IPS-18a (cell line): ENCODE data around the gene TMEM184C.

Source experiments
- H3K27ac ChIP-seq: one replicate; pipeline ENCODE4 v1.5.1; 2013; ENCODE audit warnings: low read length
- H3K27me3 ChIP-seq: one replicate; pipeline ENCODE4 v1.6.1; 2013; ENCODE audit warnings: mild to moderate bottlenecking, low read length; ENCODE audit not compliant: control insufficient read depth, insufficient read depth
- H3K36me3 ChIP-seq: one replicate; pipeline ENCODE4 v1.6.1; 2013; ENCODE audit warnings: low read depth, low read length; ENCODE audit not compliant: control insufficient read depth
- H3K4me1 ChIP-seq: one replicate; pipeline ENCODE4 v1.6.1; 2013; ENCODE audit warnings: low read depth, low read length; ENCODE audit not compliant: control insufficient read depth
- H3K4me3 ChIP-seq: one replicate; pipeline ENCODE4 v1.5.1; 2013; ENCODE audit warnings: low read length
- H3K9ac ChIP-seq: one replicate; pipeline ENCODE4 v1.6.1; 2013; ENCODE audit warnings: mild to moderate bottlenecking, low read length, moderate library complexity
- H3K9me3 ChIP-seq: one replicate; pipeline ENCODE4 v1.6.1; 2013; ENCODE audit warnings: low read depth, low read length; ENCODE audit not compliant: control insufficient read depth

Gene TMEM184C

DNA sequence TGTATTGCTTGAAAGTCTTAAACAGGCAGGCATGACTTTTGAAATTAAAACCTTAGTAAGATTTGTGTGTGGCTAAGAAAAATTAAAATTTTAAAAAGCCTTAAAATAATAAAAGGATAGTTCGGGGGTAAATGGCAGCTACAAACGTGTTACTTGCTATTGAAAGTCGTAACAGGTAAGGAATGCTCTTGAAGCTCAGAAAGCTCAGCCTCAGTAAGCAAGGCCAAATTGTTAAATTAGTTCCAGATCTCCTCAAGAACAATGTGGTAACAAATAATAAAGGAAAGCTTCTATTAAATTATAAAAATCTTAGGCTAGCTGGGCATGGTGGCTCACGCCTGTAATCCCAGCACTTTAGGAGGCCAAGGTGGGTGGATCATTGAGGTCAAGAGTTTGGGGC, 41.3 kb downstream of the TMEM184C start:
- H3K27ac ChIP-seq = no peak overlapping the region
- H3K9ac ChIP-seq = no peak overlapping the region
- H3K27me3 ChIP-seq = no peaks in the 10 kb centered on the region
- no peak overlapping the region for H3K4me3 ChIP-seq
- H3K36me3 ChIP-seq = peaks cover 6% of the 10 kb centered on the region
- H3K9me3 ChIP-seq = no peaks in the 10 kb centered on the region
- H3K4me1 ChIP-seq = peaks cover 6% of the 10 kb centered on the region

DNA sequence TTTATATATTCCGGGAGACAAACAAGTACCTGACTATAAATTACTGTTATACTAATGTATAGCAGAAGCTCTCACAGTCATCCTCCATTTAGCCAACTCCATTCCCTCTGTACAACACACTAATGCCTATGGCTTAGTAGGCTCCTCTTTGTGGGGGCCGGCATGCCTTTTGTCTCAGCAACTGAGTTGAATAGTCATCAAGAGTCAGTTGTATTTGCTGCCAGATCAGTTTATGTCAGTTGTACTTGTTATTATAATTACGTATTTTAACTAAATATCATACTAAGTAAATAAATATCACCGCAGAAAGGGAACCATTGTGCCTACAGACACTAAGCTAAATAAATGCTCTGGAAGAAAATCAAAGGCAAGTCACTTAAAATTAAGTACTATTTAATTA, 56.9 kb downstream of the TMEM184C start:
- Histone ChIP-seq H3K27me3 (no peaks in the 10 kb centered on the region), H3K27ac (no peak overlapping the region), H3K9me3 (no peaks in the 10 kb centered on the region), H3K4me1 (no peaks in the 10 kb centered on the region), H3K36me3 (peaks cover 3% of the 10 kb centered on the region), H3K4me3 (no peak overlapping the region), H3K9ac (no peak overlapping the region)

DNA sequence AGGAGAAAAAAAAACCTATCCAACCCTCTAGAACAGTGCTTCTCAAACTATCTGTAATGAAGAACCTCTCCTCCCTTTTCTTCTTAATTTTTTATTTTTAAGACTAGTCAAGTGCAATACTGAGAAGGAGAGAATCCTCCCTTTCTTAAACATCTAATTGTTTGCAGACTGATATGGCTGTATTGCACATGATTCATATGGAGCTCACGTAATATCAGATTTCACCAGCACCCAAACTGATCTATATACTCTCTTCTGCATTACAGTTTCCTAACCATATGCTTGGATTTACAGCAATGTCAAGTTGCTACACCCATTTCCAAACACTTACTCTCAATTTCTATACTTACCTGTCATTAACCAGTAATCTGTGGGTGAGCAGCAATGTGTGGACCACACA, 57.3 kb downstream of the TMEM184C start:
- no peaks in the 10 kb centered on the region for H3K4me1 ChIP-seq
- no peaks in the 10 kb centered on the region for H3K9me3 ChIP-seq
- H3K27me3 ChIP-seq = no peaks in the 10 kb centered on the region
- H3K4me3 ChIP-seq = no peak overlapping the region
- no peak overlapping the region for H3K27ac ChIP-seq
- H3K36me3 ChIP-seq = peaks cover 3% of the 10 kb centered on the region
- no peak overlapping the region for H3K9ac ChIP-seq

DNA sequence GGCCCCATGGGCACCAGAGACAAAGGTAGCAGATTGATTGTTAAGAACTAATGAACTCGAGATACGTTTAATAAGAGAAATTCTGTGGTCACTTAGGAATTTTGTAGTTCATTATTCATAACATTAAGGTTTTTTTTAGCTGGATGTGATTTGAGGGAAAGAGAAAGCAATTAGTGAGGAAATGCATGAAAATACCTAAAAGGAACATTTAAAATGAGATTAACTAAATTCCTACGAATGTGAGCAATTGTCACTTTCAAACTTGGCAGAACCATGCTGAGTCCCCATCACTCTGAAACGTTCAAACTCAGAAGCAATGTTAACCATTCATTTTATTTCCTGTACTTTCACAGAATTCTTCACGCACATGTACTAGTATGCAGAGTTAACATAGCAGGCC, 60.9 kb downstream of the TMEM184C start:
- peaks cover 3% of the 10 kb centered on the region for H3K4me1 ChIP-seq
- no peak overlapping the region for H3K27ac ChIP-seq
- H3K27me3 ChIP-seq = no peaks in the 10 kb centered on the region
- no peak overlapping the region for H3K9ac ChIP-seq
- H3K36me3 ChIP-seq = peaks cover 3% of the 10 kb centered on the region
- no peaks in the 10 kb centered on the region for H3K9me3 ChIP-seq
- H3K4me3 ChIP-seq = no peak overlapping the region

DNA sequence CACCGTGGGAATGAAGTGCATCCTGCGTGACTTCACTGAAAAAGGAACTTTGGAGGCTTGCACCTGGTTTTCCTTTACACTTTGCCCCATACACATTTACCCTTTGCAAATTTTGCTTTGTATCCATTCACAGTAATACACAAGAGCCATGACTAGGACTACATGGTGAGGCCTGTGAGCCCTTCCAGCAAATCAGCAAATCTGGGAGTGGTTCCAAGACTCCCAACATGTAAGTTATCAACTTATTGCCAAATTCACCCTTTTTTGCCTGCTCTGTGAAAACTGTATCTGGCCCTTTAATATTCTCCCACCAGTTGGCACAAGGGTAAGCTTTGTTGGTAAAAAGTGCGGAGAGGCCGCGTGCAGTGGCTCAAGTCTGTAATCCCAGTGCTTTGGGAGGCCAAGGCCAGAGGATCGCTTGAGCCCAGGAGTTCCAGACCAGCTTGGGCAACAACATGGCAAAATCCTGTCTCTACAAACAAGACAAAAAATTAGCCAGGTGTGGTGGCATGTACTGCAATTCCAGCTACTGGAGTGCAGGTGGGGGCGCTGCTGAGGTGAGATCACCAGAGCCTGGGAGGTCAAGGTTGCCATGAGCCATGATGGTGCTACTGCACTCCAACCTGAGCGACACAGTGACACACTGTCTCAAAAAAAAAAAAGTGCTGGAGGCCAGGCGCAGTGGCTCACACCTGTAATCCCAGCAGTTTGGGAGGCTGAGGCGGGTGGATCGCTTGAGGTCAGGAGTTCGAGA, 61.8 kb downstream of the TMEM184C start:
- H3K27me3 ChIP-seq = no peaks in the 10 kb centered on the region
- no peaks in the 10 kb centered on the region for H3K9me3 ChIP-seq

DNA sequence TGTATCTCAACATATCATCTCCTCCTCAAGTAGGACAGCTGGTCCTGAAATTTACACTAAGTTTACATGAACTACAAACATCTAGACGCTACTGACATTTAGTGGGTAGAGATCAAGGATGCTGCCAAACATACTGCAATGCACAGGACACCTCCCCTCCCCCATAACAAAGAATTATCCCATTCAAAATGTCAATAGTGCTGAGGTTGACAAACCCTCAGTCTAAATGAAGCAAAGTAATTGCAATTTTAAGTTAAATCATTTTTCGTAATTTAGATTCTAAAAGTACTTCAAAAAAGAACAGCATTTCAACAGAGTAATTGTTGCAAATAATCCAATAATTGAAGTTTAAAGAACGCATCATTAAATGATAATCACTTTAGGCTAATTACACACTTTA, 65.6 kb downstream of the TMEM184C start:
- no peaks in the 10 kb centered on the region for H3K27me3 ChIP-seq
- no peaks in the 10 kb centered on the region for H3K9me3 ChIP-seq
- H3K9ac ChIP-seq = peak overlapping the region; percentile 72
- H3K4me3 ChIP-seq = peak overlapping the region; percentile 87
- peaks cover 11% of the 10 kb centered on the region for H3K4me1 ChIP-seq
- no peak overlapping the region for H3K27ac ChIP-seq
- H3K36me3 ChIP-seq = peaks cover 3% of the 10 kb centered on the region

More for the DNA sequence above, 61.8 kb downstream of the TMEM184C start:
- peaks cover 3% of the 10 kb centered on the region for H3K36me3 ChIP-seq
- H3K27ac ChIP-seq = no peak overlapping the region
- H3K4me3 ChIP-seq = no peak overlapping the region
- H3K9ac ChIP-seq = no peak overlapping the region
- H3K4me1 ChIP-seq = peaks cover 4% of the 10 kb centered on the region

DNA sequence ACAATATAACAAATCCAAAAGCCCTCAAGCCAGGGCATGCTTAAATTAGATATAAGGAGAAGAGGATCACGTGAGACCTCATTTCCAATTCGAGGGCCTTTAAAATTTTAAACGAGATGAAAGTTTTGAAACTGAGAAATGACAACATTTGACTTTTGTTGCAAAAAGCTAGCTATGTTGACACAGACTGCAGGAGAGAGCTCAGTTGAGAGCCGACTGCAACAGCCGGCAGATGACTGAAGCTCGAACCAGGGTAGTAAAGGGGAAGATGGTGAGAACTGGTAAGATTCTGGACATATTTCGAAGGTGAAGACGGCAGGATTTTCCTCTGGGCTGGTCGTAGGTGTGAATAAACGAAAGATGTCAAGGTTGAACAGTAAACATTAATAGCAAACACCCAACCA, 66.0 kb downstream of the TMEM184C start:
- Histone ChIP-seq H3K9ac (peak overlapping the region; percentile 72), H3K27me3 (no peaks in the 10 kb centered on the region), H3K36me3 (peaks cover 2% of the 10 kb centered on the region), H3K4me1 (peaks cover 11% of the 10 kb centered on the region), H3K9me3 (no peaks in the 10 kb centered on the region), H3K4me3 (peak overlapping the region; percentile 87), H3K27ac (no peak overlapping the region)

DNA sequence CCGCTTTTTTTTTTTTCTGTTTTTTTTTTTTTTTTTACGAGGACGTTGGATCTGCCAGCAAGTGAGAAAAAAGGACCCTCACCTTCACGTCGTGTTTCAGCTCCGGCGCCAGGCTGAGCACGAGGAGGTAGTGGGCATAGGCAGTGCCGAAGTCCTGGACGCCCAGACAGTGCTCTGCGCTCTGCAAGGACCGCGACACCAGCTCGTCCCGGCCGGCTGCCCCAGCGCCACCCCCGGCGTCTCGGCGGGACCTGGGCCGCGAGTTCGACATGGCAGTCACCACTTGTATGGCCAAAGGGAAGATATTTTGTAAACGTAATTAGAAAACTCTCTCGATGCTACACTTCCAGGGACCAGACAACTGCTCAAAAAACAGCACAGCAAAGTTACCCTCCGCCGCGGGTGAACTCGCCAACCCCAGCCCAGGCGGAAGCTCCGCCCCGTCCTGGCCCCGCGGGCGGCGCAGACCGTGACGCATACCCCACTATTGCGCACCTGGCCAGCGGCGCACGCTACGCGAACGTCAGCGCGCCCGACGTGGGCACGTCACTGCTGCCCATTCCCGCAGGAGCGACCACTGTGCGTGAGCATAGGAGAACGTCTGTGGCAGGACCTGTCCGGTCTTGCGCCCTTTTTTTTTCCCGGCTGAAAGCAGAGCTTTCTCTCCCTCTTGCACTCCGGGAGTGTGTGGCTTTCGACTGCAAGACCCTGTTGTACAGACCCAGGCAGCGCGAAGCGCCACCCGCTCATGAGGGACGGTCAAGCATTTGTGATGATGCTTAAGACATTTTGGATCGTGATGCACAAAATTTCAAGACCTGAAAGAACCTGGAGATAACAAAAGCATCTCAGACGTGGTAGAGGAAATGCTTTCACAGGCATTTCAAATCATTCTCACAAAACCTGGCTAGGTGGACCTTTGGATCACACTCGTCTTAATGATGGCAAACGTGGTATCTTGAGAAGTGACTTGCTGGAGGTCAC, 66.8 kb downstream of the TMEM184C start, which contains the start of gene PRMT9:
Gene PRMT9, minus strand, starts transcription at position 447 of the 984 bp plus-strand sequence. Its CDS starts 176 bp downstream, at position 271.
- Histone ChIP-seq H3K27me3 (no peaks in the 10 kb centered on the region), H3K4me3 (peak within 1 kb of the TSS; percentile 87), H3K9ac (peak within 1 kb of the TSS; percentile 72), H3K4me1 (peaks cover 11% of the 10 kb centered on the region), H3K27ac (peak within 1 kb of the TSS; percentile 9), H3K9me3 (no peaks in the 10 kb centered on the region), H3K36me3 (no peaks in the 10 kb centered on the region)

DNA sequence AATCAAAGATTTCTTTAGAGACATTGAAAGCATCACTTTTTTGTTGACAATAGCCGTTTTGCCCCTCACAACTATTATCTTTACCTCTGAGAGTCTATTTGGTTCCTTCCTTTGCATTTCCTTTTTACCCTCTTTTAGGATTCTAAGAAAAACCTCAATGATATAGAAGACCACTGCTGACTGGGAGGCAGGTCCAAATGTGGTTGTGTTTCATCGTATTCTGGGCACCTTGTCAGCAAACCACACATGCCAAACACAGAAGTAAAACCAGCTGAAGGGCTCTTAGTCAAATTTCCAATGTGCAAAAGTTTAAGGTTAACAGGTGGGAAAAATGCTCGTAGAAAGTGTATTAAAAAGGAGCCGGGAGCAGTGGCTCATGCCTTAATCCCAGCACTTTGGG, 71.9 kb downstream of the TMEM184C start:
- no peaks in the 10 kb centered on the region for H3K27me3 ChIP-seq
- H3K4me1 ChIP-seq = peaks cover 7% of the 10 kb centered on the region
- no peaks in the 10 kb centered on the region for H3K9me3 ChIP-seq
- no peak overlapping the region for H3K27ac ChIP-seq
- no peak overlapping the region for H3K9ac ChIP-seq
- H3K4me3 ChIP-seq = no peak overlapping the region
- no peaks in the 10 kb centered on the region for H3K36me3 ChIP-seq

DNA sequence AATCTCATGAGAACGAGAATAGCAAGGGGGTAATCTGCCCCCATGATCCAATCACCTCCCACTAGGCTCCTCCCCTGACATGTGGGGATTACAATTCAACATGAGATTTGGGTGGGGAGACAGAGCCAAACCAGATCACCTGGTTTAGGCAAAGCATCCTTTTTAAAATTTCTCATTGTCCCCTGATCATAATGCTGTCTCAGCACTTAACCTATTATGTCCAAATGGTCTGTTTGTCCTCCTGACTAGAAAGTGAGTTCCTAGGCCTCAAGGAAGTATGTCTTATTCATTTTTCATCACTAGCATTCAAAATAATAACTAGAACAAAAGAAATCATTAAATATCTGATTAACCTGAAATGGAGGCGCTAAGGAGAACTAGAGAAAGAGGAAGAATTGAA, 74.6 kb downstream of the TMEM184C start:
- H3K4me1 ChIP-seq = no peaks in the 10 kb centered on the region
- no peak overlapping the region for H3K27ac ChIP-seq
- no peaks in the 10 kb centered on the region for H3K9me3 ChIP-seq
- no peak overlapping the region for H3K4me3 ChIP-seq
- no peak overlapping the region for H3K9ac ChIP-seq
- H3K27me3 ChIP-seq = no peaks in the 10 kb centered on the region
- H3K36me3 ChIP-seq = no peaks in the 10 kb centered on the region

DNA sequence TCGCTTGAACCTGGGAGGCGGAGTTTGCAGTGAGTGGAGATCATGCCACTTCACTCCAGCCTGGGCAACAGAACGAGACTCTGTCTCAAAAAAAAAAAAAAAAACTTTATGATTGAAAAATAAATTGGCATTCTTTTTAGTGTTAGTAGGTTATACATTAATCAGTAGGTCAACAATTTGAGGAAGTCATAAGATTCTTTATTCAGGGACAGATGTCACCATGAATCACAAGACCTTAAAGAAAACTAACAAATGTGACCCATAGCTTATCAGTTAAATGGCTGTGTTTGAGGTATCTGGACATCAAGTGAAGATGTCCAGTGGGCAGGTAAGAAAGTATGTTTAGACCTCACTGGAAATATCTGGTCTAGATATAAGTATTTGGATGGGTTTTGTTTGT, 76.0 kb downstream of the TMEM184C start:
- Histone ChIP-seq H3K27me3 (no peaks in the 10 kb centered on the region), H3K9me3 (no peaks in the 10 kb centered on the region), H3K4me1 (no peaks in the 10 kb centered on the region), H3K36me3 (no peaks in the 10 kb centered on the region), H3K27ac (no peak overlapping the region), H3K9ac (no peak overlapping the region), H3K4me3 (no peak overlapping the region)
